Parathyroid adenoma (tissue), 2 donors: ENCODE results near the gene ARAP3.

Experiments used
- H2AFZ ChIP-seq: fragments of 300-600 bp; sonication (generic); one replicate; pipeline ENCODE4 v1.7.0; 2017; ENCODE audit warnings: antibody characterized with exemption, mild to moderate bottlenecking
- H3K27ac ChIP-seq: fragments of 300-600 bp; sonication (generic); one replicate; pipeline ENCODE4 v1.7.0; 2017
- H3K27me3 ChIP-seq: fragments of 300-600 bp; sonication (generic); one replicate; pipeline ENCODE4 v1.7.0; 2017; ENCODE audit warnings: low read length; ENCODE audit not compliant: control insufficient read depth, insufficient read depth
- H3K36me3 ChIP-seq: fragments of 300-600 bp; sonication (generic); one replicate; pipeline ENCODE4 v1.7.0; 2017; ENCODE audit warnings: low read length; ENCODE audit not compliant: control insufficient read depth, insufficient read depth
- H3K4me1 ChIP-seq: fragments of 300-600 bp; sonication (generic); one replicate; pipeline ENCODE4 v1.7.0; 2017; ENCODE audit warnings: control low read depth
- H3K4me2 ChIP-seq: fragments of 300-600 bp; sonication (generic); one replicate; pipeline ENCODE4 v1.7.0; 2017; ENCODE audit warnings: low read length
- H3K4me3 ChIP-seq: fragments of 300-600 bp; sonication (generic); one replicate; pipeline ENCODE4 v1.7.0; 2017; ENCODE audit warnings: low read depth, low read length
- H3K79me2 ChIP-seq: fragments of 300-600 bp; sonication (generic); one replicate; pipeline ENCODE4 v1.7.0; 2017; ENCODE audit warnings: control low read depth
- H3K9ac ChIP-seq: fragments of 300-600 bp; sonication (generic); one replicate; pipeline ENCODE4 v1.7.0; 2017; ENCODE audit warnings: mild to moderate bottlenecking
- H3K9me3 ChIP-seq: fragments of 300-600 bp; sonication (generic); one replicate; pipeline ENCODE4 v1.7.0; 2017; ENCODE audit warnings: low read length; ENCODE audit not compliant: control insufficient read depth
- TF ChIP-seq, protein P1 (sequence below): fragments of 300-600 bp; sonication (generic); IDR thresholded peaks from one replicate; pipeline ENCODE4 v1.7.0; 2017; ENCODE audit warnings: antibody characterized with exemption, mild to moderate bottlenecking
- donor health status: primary hyperparathyroidism.

Gene ARAP3

DNA sequence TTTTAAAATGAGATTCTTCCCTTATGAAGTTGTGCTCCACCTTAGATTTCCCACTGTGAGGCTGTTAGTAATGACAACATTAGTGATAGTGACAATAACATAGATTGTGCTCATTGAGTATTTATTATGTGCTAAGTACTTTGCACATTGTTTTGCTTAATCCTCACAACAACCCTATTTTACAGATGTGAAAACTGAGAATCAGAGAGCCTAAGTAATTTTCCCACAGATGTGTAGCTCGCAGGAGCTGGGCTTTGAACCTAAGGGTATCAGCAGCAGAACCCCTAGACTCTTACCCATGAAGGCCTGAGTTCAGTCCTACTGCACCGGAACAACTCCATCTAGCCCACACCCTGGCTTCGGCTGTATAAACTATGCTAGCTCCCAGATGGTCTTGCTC, 15.6 kb upstream of the ARAP3 start:
- no peaks in the 10 kb centered on the region for H3K36me3 ChIP-seq
- no peak overlapping the region for H2AFZ ChIP-seq
- H3K4me3 ChIP-seq: no peak overlapping the region
- H3K27me3 ChIP-seq: no peaks in the 10 kb centered on the region
- no peaks in the 10 kb centered on the region for H3K9me3 ChIP-seq
- H3K9ac ChIP-seq: no peak overlapping the region
- H3K27ac ChIP-seq: no peak overlapping the region
- TF ChIP-seq, protein P1, sequence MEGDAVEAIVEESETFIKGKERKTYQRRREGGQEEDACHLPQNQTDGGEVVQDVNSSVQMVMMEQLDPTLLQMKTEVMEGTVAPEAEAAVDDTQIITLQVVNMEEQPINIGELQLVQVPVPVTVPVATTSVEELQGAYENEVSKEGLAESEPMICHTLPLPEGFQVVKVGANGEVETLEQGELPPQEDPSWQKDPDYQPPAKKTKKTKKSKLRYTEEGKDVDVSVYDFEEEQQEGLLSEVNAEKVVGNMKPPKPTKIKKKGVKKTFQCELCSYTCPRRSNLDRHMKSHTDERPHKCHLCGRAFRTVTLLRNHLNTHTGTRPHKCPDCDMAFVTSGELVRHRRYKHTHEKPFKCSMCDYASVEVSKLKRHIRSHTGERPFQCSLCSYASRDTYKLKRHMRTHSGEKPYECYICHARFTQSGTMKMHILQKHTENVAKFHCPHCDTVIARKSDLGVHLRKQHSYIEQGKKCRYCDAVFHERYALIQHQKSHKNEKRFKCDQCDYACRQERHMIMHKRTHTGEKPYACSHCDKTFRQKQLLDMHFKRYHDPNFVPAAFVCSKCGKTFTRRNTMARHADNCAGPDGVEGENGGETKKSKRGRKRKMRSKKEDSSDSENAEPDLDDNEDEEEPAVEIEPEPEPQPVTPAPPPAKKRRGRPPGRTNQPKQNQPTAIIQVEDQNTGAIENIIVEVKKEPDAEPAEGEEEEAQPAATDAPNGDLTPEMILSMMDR: no peak
- peaks cover 7% of the 10 kb centered on the region for H3K4me1 ChIP-seq
- no peaks in the 10 kb centered on the region for H3K79me2 ChIP-seq
- no peak overlapping the region for H3K4me2 ChIP-seq

DNA sequence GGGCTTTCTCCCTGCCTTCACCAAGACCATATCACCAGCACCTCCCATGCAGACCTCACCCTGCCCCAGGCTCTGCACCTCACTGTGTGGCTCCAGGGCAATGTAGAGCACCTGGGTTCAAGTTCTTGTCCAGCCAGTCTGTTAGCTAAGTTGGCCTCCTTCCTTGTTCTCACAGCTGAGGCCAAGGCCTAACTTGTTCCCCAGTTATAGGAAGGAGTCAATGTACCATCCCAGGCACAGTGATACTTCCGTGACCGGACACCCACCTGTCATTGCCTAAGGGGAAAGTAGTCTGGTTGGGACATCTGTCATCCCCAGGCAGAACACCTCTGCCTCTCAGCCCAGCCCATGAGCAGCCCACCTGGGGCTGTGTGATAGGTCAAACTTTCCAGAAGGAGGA, 14.4 kb upstream of the ARAP3 start:
- no peaks in the 10 kb centered on the region for H3K9me3 ChIP-seq
- no peak overlapping the region for H3K4me2 ChIP-seq
- H3K9ac ChIP-seq: no peak overlapping the region
- H3K27ac ChIP-seq: no peak overlapping the region
- H3K4me1 ChIP-seq: peaks cover under 1% of the 10 kb centered on the region
- H3K4me3 ChIP-seq: no peak overlapping the region
- no peaks in the 10 kb centered on the region for H3K27me3 ChIP-seq
- no peak overlapping the region for H2AFZ ChIP-seq
- H3K79me2 ChIP-seq: no peaks in the 10 kb centered on the region
- TF ChIP-seq, protein P1: no peak
- H3K36me3 ChIP-seq: no peaks in the 10 kb centered on the region

DNA sequence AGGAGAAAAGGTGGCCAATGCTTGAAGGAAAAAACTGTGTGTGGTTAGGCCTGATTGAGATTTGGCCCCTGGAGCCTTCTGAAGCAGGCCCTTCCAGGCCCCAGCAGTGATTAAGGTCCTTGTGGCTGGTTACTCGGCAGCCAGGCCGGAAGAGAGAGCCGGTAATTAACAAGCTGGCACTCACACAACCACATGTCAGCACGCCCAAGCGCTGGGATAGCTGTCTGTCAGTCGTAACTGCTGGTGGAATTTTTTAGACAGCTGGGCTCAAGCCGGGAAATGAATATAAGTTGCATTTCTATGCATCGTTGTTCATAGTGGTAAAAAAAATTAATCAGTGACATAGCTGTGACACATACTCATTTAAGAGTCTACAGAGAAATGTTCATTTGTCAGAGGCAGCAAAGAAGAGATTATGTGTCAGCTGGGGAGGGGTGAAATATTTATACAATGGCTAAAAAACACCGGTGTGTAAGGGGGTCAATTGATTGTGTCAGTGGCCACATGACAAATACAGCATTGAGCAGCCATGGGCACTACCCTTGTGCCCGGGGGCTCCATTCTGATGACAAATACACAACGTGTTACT, 13.7 kb upstream of the ARAP3 start:
- TF ChIP-seq, protein P1: no peak
- H3K36me3 ChIP-seq: no peaks in the 10 kb centered on the region
- H3K27ac ChIP-seq: no peak overlapping the region
- no peak overlapping the region for H3K4me2 ChIP-seq
- no peaks in the 10 kb centered on the region for H3K4me1 ChIP-seq
- H3K9me3 ChIP-seq: no peaks in the 10 kb centered on the region
- no peaks in the 10 kb centered on the region for H3K79me2 ChIP-seq
- no peaks in the 10 kb centered on the region for H3K27me3 ChIP-seq
- no peak overlapping the region for H2AFZ ChIP-seq
- H3K4me3 ChIP-seq: no peak overlapping the region
- H3K9ac ChIP-seq: no peak overlapping the region

DNA sequence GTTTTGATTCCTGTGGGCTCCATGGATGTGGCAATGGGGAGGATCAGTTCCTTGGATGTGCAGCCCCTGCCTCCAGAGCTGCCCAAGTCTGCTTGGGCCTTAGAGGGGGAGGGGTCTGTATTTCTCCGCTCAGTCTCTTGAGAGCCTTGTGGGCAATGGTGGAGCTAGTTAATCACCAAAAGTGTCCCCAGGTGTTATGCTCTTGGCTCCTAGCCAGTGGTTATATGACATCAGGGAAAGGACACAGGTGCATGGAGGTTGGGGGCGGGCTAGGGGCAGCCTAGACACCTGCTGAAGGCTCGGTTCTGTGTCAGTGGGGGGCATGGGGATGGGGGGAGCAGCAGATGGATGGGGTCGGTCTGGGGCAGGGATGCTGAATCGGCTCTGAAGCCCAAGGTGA, 12.4 kb upstream of the ARAP3 start:
- Histone ChIP-seq H3K9me3 (no peaks in the 10 kb centered on the region), H3K27me3 (no peaks in the 10 kb centered on the region), H3K79me2 (no peaks in the 10 kb centered on the region), H2AFZ (no peak overlapping the region), H3K36me3 (no peaks in the 10 kb centered on the region), H3K27ac (no peak overlapping the region), H3K4me2 (no peak overlapping the region), H3K9ac (no peak overlapping the region), H3K4me1 (no peaks in the 10 kb centered on the region), H3K4me3 (no peak overlapping the region)
- TF ChIP-seq, protein P1: no peak

DNA sequence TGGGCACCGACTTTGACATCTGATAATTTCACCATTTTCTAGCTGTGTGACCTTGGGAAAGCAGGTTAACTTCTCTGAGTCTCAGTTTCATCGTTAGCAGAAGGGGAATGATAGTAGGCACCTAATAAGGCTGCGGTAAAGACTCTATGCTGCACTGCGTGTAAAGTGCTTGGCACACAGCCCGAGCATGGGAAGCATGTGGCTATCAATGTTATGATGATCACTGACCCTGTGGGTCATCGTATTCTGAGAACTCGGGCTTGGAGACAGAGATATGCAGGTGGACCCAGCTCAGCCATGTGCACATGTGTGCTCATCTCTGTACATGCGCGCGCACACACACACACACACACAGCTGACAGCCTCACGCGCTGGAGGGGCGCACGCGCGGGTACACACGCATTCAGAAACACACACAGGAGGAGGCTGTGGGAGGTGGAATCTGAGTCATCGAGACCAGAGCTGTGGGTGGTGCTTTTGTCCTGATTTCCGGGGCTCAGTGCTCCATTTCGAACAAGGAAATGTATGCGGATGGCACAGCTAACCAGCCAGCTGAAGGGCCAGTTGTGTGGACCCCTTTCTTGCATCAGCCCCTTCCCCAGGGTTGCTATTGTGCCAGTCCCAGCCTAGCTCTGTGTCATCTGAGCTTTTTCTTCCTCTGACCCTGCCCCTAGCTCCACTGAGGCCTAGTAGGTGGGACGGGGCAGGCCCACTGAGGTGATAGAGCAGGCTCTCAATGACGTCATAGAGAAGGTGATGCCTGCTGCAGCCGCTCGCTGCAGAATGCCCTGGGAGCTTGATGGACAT, 11.1 kb upstream of the ARAP3 start:
- H3K4me1 ChIP-seq: no peaks in the 10 kb centered on the region
- no peak overlapping the region for H3K4me3 ChIP-seq
- H2AFZ ChIP-seq: no peak overlapping the region
- no peak overlapping the region for H3K9ac ChIP-seq
- no peaks in the 10 kb centered on the region for H3K79me2 ChIP-seq
- TF ChIP-seq, protein P1: no peak
- no peaks in the 10 kb centered on the region for H3K27me3 ChIP-seq
- no peak overlapping the region for H3K27ac ChIP-seq
- no peak overlapping the region for H3K4me2 ChIP-seq
- no peaks in the 10 kb centered on the region for H3K9me3 ChIP-seq
- H3K36me3 ChIP-seq: no peaks in the 10 kb centered on the region
